ENCODE results near the gene LHFPL5.

LHFPL5 gene

GRCh38 chr6:35774116-35774794, 30.9 kb upstream of the LHFPL5 start:
- no peak overlapping the region for H3K4me3 ChIP-seq (ENCODE audit: low read depth, low read length)
- no peak for TF ChIP-seq CTCF (IDR thresholded peaks at IDR 0.05; ENCODE audit: borderline replicate concordance, insufficient read depth, low read depth, low read length)

- no peak for TF ChIP-seq CTCF (IDR thresholded peaks at IDR 0.05; ENCODE audit: borderline replicate concordance, insufficient read depth, low read depth, low read length)
- H3K4me3 ChIP-seq (ENCODE audit: low read depth, low read length), result no peak overlapping the region
These were observed 30.1 kb upstream of the LHFPL5 start for GRCh38 chr6:35775031-35775430.

DNA sequence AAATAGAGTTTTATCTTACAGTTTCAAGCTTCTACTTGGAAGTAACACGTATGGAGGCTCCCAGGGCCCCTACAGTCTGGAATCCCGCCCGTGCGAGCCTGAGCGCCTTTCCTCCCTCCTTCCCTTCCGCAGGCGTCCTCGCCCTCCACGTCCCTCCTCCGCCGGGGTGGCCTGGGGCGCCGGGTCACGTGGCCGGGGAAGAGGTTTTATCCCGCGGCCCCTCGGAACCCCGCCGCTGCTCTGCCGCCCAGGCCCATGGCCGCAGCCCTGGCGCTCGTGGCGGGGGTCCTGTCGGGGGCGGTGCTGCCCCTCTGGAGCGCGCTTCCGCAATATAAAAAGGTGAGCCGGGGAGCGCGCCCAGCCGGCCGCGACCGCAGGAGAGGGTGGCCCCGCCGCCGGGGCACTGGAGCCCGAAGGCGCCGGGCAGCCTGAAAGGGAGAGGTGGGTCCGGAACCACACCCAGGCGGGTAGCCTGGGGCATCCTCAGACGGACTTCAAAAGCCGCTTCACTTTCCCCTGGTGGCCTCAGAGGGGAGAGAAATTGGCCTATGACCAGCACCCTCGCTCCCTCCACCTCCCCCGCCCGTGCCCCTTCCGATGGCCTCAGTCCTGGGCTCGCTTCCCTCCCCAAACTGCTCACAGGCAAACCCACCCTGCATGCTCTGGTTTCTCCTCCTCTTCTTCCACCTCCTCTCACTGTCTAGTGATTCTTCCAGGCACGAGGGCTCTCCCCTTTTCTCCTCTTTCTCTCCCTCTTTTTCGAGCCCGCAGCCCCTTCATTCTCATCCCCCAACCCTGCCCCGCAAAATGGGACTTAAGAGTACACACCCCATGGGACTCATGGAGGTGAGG, 28.6 kb upstream of the LHFPL5 start, which contains the start of gene CLPSL2:
Gene CLPSL2, plus strand, starts transcription at position 235 of the 852 bp plus-strand sequence. Its CDS starts 21 bp downstream, at position 256.
- H3K4me3 ChIP-seq (ENCODE audit: low read depth, low read length), result no peak within 1 kb of the TSS
- no peak for TF ChIP-seq CTCF (IDR thresholded peaks at IDR 0.05; ENCODE audit: borderline replicate concordance, insufficient read depth, low read depth, low read length)

DNA sequence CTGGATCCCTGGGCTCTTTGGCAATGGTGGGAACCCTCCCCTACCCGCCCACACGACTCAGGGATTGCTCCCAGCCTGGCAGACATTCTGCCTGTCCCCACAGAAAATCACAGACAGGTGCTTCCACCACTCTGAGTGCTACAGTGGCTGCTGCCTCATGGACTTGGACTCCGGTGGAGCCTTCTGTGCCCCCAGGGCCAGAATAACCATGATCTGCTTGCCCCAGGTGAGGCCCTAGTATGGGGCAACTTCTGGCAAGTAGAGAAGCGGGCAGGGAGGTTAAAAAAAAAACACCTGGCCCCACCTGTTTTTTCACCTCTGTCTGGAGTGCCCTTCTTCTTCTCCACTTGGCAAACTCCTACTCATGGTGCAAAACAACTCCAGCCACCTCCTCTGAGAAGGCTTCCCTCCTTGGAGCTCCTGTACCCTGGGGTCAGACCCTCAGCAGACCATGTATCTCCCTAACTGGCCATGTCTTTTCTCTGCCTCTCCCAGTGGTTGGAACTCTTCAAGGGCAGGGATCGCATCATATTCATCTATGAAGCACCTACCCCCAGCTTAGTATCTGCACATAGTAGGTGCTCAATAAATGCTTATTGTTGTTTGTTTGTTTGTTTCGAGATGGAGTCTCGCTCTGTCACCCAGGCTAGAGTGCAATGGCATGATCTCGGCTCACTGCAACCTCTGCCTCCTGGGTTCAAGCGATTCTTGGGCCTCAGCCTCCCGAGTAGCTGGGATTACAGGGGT, 27.6 kb upstream of the LHFPL5 start:
- TF ChIP-seq CTCF (IDR thresholded peaks at IDR 0.05; ENCODE audit: borderline replicate concordance, insufficient read depth, low read depth, low read length), result no peak
- H3K4me3 ChIP-seq (ENCODE audit: low read depth, low read length), result no peak overlapping the region

- no peak for TF ChIP-seq CTCF (IDR thresholded peaks at IDR 0.05; ENCODE audit: borderline replicate concordance, insufficient read depth, low read depth, low read length)
- H3K4me3 ChIP-seq (ENCODE audit: low read depth, low read length), result no peak overlapping the region
These were observed 26.7 kb upstream of the LHFPL5 start for GRCh38 chr6:35778437-35778836.

DNA sequence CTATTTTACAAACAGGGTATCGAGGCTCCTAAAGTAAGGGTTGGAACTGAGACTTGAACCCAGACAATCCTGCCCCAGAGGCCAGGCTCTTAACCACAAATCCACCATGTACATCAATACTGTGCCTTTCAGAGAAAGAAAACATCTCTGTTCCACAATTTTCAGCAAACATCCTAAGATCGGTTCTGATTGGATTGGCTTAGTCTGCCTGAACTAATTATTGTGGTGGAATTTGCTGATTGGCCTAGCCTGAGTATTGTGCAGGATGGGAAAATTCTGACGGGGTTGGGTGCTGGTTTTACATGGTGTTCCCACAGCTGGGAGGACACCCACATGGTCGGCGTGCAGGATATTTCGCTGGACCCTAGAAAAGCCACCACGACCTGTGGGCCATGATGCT, 24.4 kb upstream of the LHFPL5 start, which contains the start of gene CLPSL1:
Gene CLPSL1, plus strand, starts transcription at position 301 of the 400 bp plus-strand sequence. Its CDS starts 92 bp downstream, at position 393.
- TF ChIP-seq CTCF (IDR thresholded peaks at IDR 0.05; ENCODE audit: borderline replicate concordance, insufficient read depth, low read depth, low read length), result no peak
- no peak within 1 kb of the TSS for H3K4me3 ChIP-seq (ENCODE audit: low read depth, low read length)
